AG10803 (cell line): ENCODE measurements around the gene PDGFA.

Source experiments
- DNase-seq: peaks from one replicate; pipeline ENCODE4 v3.0.0; 2010; ENCODE audit warnings: low read depth
- H3K4me3 ChIP-seq: 2 replicates; pipeline ENCODE4 v1.5.1; 2011; ENCODE audit warnings: mild to moderate bottlenecking, low read length, control low read depth
- TF ChIP-seq, protein P1 (sequence below): conservative IDR thresholded peaks from 2 replicates; pipeline ENCODE4 v1.5.1; 2011; ENCODE audit warnings: mild to moderate bottlenecking, low read length, control low read depth, inconsistent platforms

PDGFA gene

DNA sequence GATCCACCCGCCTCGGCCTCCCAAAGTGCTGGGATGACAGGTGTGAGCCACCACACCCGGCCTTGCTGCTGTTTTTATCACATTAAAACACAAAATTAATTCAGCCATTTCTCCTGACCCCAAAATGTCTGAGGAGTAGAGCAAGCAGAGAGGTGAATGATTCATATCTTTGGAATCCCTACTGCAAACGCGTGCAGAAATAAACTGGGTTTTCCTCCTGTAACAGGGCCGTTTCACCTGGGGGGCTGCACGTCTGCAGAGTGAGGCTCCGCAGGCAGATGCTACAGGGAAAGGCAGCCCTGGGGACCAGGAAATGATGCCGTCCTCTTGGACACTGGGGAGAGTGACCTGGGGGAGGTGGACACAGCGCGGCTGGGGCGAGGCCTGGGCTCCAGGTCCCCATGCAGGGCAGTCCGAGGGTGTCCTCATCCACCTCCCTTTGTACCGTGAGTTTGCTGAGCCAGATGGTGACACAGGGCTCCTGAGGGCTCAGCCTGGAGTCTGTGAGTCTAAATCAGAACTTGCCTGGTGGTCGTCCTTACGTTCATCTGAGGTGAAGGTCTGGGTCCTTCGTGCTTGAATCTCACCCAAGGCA, 41.9 kb downstream of the PDGFA start:
- no peak for DNase-seq
- no peak overlapping the region for H3K4me3 ChIP-seq
- TF ChIP-seq, protein P1, sequence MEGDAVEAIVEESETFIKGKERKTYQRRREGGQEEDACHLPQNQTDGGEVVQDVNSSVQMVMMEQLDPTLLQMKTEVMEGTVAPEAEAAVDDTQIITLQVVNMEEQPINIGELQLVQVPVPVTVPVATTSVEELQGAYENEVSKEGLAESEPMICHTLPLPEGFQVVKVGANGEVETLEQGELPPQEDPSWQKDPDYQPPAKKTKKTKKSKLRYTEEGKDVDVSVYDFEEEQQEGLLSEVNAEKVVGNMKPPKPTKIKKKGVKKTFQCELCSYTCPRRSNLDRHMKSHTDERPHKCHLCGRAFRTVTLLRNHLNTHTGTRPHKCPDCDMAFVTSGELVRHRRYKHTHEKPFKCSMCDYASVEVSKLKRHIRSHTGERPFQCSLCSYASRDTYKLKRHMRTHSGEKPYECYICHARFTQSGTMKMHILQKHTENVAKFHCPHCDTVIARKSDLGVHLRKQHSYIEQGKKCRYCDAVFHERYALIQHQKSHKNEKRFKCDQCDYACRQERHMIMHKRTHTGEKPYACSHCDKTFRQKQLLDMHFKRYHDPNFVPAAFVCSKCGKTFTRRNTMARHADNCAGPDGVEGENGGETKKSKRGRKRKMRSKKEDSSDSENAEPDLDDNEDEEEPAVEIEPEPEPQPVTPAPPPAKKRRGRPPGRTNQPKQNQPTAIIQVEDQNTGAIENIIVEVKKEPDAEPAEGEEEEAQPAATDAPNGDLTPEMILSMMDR, result no peak

DNA sequence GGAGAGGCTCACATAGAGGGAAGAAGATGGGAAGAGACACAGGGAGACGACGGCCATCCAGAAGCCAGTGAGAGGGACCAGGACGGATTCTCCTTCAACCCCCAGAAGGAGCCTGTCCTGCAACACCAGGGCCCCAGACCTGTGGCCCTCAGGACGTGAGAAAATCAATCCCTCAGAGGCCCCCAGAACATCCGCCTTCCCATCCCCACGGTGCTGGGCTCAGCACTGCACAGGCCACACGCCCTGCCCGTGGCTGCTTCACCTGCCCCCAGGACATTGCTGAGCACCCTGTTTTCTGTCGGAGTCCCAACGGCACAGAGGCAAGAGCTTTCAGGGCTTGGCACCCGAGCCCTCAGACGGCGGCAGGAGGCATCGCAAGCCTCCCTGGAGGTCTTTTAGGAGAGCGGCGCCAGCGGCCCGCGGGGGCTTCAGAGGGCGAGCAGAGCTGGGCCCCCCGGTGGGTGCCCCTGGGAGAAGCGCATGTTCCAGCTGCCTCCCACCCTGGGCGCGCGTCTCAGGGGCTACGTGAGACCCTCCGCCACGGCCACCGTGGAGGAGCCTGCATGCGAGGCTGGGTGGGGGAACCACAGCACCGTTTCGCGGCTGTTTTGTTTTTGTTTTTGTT, 42.8 kb downstream of the PDGFA start:
- no peak overlapping the region for H3K4me3 ChIP-seq
- no peak for DNase-seq
- TF ChIP-seq, protein P1, result no peak

DNA sequence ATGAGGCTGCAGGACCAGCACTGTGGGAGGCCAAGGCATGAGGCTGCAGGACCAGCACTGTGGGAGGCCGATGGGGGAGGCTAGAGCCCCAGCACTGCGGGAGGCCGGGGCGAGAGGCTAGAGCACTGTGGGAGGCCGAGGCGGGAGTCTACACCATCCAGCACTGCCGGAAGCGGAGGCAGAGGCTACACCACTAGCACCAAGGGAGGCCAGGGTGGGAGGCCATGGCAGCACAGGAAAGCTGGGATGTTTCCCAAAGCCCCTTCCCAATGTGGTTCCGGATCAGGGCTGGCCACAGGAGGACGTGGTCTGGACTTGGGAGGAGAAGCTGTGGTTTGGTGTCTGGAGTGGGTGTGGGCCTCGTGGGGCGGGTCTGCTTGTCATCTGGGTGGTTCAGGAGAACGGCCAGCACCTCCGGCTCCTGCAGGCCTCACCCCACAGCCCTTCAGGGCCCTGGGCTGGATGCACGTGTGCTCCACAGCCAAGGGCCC, 43.6 kb downstream of the PDGFA start:
- H3K4me3 ChIP-seq, result no peak overlapping the region
- no peak for DNase-seq
- TF ChIP-seq, protein P1, result no peak

DNA sequence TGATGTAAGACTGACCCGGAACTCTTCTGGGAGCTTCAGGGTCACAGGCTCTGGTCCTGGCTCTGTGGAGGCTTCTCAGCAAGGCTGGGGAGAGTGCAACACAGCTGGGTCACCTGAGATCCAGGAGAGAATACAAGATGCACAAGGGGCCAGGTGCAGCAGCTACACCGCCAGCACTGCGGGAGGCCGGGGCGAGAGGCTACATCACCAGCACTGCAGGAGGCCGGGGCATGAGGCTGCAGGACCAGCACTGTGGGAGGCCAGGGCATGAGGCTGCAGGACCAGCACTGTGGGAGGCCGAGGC, 44.3 kb downstream of the PDGFA start:
- TF ChIP-seq, protein P1, result no peak
- no peak overlapping the region for H3K4me3 ChIP-seq

DNA sequence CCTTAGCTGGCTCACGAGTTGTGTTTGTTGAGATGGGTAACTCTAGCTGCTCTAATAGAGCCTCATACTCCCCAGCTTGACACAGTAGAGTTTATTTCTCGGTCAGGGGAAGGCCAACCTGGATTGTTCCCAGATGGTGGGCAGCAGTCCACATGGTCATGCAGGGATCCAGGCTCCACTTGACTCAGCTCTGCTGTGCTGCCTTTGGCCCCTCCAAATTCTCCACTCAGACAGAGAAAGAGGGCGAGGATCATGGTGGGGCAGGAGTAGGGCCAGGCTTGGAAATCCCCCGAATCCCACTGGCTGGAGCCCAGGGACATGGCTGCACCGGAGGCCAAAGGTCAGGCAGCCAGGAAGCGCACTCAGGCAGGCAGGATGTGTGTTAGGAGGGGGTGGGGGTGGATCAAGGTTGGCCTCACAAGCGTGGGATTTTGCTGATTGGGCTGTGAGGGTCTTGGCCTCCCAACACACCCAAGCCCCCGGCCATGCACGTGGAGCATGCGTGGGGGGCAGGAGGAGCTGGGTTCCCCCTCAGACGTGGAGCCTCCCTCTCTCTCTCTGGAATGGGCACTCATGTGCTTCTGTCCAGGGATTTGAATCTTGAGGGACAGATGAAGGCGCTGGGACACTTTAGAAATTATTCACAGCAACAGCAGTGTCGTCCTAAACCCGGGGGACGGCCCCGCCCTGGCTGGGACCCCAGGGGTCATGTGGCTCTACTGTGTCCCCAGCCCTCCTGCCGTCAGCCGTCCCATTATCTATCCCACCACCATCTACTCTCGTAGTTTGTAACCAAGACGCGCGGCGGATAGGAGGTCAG, 44.8 kb downstream of the PDGFA start:
- H3K4me3 ChIP-seq, result no peak overlapping the region
- DNase-seq, result no peak
- TF ChIP-seq, protein P1, result no peak

More for the DNA sequence above, 44.3 kb downstream of the PDGFA start:
- no peak for DNase-seq

DNA sequence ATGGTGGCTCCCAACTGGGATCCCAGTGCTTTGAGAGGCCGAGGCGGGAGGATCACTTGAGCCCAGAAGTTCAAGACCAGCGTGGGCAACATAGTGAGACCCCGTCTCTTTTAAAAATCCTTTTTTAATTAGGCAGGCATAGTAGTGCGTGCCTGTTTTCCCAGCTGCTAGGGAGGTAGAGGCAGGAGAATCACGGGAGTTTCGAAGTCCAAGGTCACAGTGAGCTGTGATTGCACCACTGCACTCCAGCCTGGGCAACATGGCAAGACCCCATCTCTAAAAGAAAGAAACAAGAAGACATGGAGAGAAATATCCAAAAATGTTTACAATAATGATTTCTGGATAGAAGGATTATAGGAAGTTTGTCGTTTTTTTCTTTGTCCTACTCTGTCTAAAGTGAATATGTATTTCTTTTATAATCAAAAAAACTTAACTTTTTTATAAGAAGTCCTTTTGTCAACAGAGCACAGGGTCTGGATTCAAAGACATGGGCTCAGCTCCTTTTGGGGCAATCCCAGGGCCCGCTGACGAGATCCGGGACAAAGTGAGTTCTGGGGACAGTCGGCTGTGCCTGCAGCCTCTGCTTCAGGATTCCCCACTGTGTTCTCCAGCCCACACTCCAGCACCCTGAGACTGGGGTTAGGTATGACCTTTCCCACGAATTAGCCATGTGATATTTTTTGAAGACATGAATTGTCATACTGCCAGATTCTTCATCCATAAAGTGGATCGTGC, 45.6 kb downstream of the PDGFA start:
- no peak for DNase-seq
- no peak overlapping the region for H3K4me3 ChIP-seq
- TF ChIP-seq, protein P1, result no peak
